NCI-H1694 (cell line): ENCODE measurements around the gene RORB.

Experiments used
- DNase-seq: peaks from one replicate; lab custom pipeline; 2025; lab: John Stamatoyannopoulos, UW

The RORB gene

GRCh38 chr9:74598874-74599273 lies 101.7 kb downstream of the RORB start:
- DNase-seq, result no peak

- DNase-seq, result no peak
These were observed 112.7 kb downstream of the RORB start for GRCh38 chr9:74609671-74610405.

GRCh38 chr9:74610523-74611061 lies 113.5 kb downstream of the RORB start:
- DNase-seq, result no peak

- no peak for DNase-seq
These were observed 133.1 kb downstream of the RORB start for GRCh38 chr9:74630228-74630627.

GRCh38 chr9:74639112-74639511 lies 142.0 kb downstream of the RORB start:
- DNase-seq, result no peak

- DNase-seq, result no peak
These were observed 145.2 kb downstream of the RORB start for GRCh38 chr9:74642376-74642775.

GRCh38 chr9:74643303-74643923 lies 146.3 kb downstream of the RORB start:
- no peak for DNase-seq

- no peak for DNase-seq
These were observed 146.9 kb downstream of the RORB start for GRCh38 chr9:74644023-74644422.

GRCh38 chr9:74645007-74645639 lies 148.0 kb downstream of the RORB start:
- no peak for DNase-seq

GRCh38 chr9:74653410-74654080 lies 156.4 kb downstream of the RORB start:
- DNase-seq, result no peak

- DNase-seq, result no peak
These were observed 165.5 kb downstream of the RORB start for GRCh38 chr9:74662674-74663073.

- DNase-seq, result no peak
These were observed 166.3 kb downstream of the RORB start for GRCh38 chr9:74663439-74663838.

- no peak for DNase-seq
These were observed 169.6 kb downstream of the RORB start for GRCh38 chr9:74666625-74667316.

- no peak for DNase-seq
These were observed 175.1 kb downstream of the RORB start for GRCh38 chr9:74672237-74672636.

GRCh38 chr9:74674077-74674476 lies 176.9 kb downstream of the RORB start:
- no peak for DNase-seq

- no peak for DNase-seq
These were observed 184.8 kb downstream of the RORB start for GRCh38 chr9:74681906-74682305.

- DNase-seq, result no peak
These were observed 186.2 kb downstream of the RORB start for GRCh38 chr9:74683322-74683721.

GRCh38 chr9:74691058-74691457 lies 193.9 kb downstream of the RORB start:
- DNase-seq, result no peak

GRCh38 chr9:74696520-74696919 lies 199.4 kb downstream of the RORB start:
- DNase-seq, result no peak

GRCh38 chr9:74697535-74697934 lies 200.4 kb downstream of the RORB start:
- no peak for DNase-seq

- DNase-seq, result no peak
These were observed 214.2 kb downstream of the RORB start for GRCh38 chr9:74711341-74711740.

GRCh38 chr9:74718709-74719108 lies 221.6 kb downstream of the RORB start:
- DNase-seq, result no peak
